ENCODE measurements around the gene CLEC2D.
"Not testable (repeated sequence)": the region's sequence is repeated elsewhere in the genome, so short reads cannot be mapped to it uniquely, and the experiment has no call there.

The CLEC2D gene

GRCh38 chr12:9702255-9702654 lies 32.7 kb downstream of the CLEC2D start:
- H3K36me3 Mint-ChIP-seq, result peaks cover 28% of the 10 kb centered on the region
- H3K27me3 Mint-ChIP-seq, result no peaks in the 10 kb centered on the region
- peaks cover 70% of the 10 kb centered on the region for H3K4me1 Mint-ChIP-seq
- H3K27ac Mint-ChIP-seq, result peak overlapping the region; percentile 81
- ATAC-seq, result peak; percentile 66
- H3K4me3 Mint-ChIP-seq, result peak overlapping the region; percentile 21
- peaks cover 9% of the 10 kb centered on the region for H3K9me3 Mint-ChIP-seq

GRCh38 chr12:9704561-9704960 lies 35.0 kb downstream of the CLEC2D start:
- Mint-ChIP-seq H3K36me3 (peaks cover 40% of the 10 kb centered on the region), H3K4me1 (peaks cover 73% of the 10 kb centered on the region)
- not testable (repeated sequence) for H3K4me3 Mint-ChIP-seq, ATAC-seq, H3K27ac Mint-ChIP-seq, H3K9me3 Mint-ChIP-seq, H3K27me3 Mint-ChIP-seq

- Mint-ChIP-seq H3K4me3 (peak overlapping the region; percentile 42), H3K4me1 (peaks cover 75% of the 10 kb centered on the region), H3K9me3 (peaks cover 6% of the 10 kb centered on the region), H3K27ac (peak overlapping the region; percentile 87), H3K36me3 (peaks cover 45% of the 10 kb centered on the region), H3K27me3 (no peaks in the 10 kb centered on the region)
- no peak for ATAC-seq
These were observed 36.7 kb downstream of the CLEC2D start for GRCh38 chr12:9706086-9706685.

- H3K4me1 Mint-ChIP-seq, result peaks cover 75% of the 10 kb centered on the region
- peak; percentile 86 for ATAC-seq
- no peaks in the 10 kb centered on the region for H3K27me3 Mint-ChIP-seq
- H3K9me3 Mint-ChIP-seq, result peaks cover 6% of the 10 kb centered on the region
- H3K36me3 Mint-ChIP-seq, result peaks cover 50% of the 10 kb centered on the region
- H3K4me3 Mint-ChIP-seq, result peak overlapping the region; percentile 65
- peak overlapping the region; percentile 96 for H3K27ac Mint-ChIP-seq
These were observed 37.8 kb downstream of the CLEC2D start for GRCh38 chr12:9707356-9707755.

- ATAC-seq, result peak; percentile 75
- Mint-ChIP-seq H3K4me1 (peaks cover 73% of the 10 kb centered on the region), H3K27ac (peak overlapping the region; percentile 96), H3K9me3 (peaks cover 6% of the 10 kb centered on the region), H3K4me3 (peak overlapping the region; percentile 65), H3K36me3 (peaks cover 45% of the 10 kb centered on the region), H3K27me3 (no peaks in the 10 kb centered on the region)
These were observed 38.6 kb downstream of the CLEC2D start for GRCh38 chr12:9707864-9708808.

- no peak overlapping the region for H3K4me3 Mint-ChIP-seq
- peaks cover 6% of the 10 kb centered on the region for H3K9me3 Mint-ChIP-seq
- H3K27ac Mint-ChIP-seq, result peak overlapping the region; percentile 96
- H3K4me1 Mint-ChIP-seq, result peaks cover 80% of the 10 kb centered on the region
- peaks cover 45% of the 10 kb centered on the region for H3K36me3 Mint-ChIP-seq
- no peak for ATAC-seq
- no peaks in the 10 kb centered on the region for H3K27me3 Mint-ChIP-seq
These were observed 39.3 kb downstream of the CLEC2D start for GRCh38 chr12:9708853-9709252.

- Mint-ChIP-seq H3K4me3 (no peak overlapping the region), H3K36me3 (peaks cover 44% of the 10 kb centered on the region), H3K4me1 (peaks cover 90% of the 10 kb centered on the region), H3K27me3 (no peaks in the 10 kb centered on the region), H3K9me3 (peaks cover 6% of the 10 kb centered on the region), H3K27ac (peak overlapping the region; percentile 81)
- ATAC-seq, result no peak
These were observed 41.3 kb downstream of the CLEC2D start for GRCh38 chr12:9710584-9711375.

GRCh38 chr12:9711664-9712063 lies 42.2 kb downstream of the CLEC2D start:
- peaks cover 90% of the 10 kb centered on the region for H3K4me1 Mint-ChIP-seq
- peaks cover 44% of the 10 kb centered on the region for H3K36me3 Mint-ChIP-seq
- H3K9me3 Mint-ChIP-seq, result peaks cover 9% of the 10 kb centered on the region
- no peak for ATAC-seq
- H3K27ac Mint-ChIP-seq, result peak overlapping the region; percentile 81
- no peaks in the 10 kb centered on the region for H3K27me3 Mint-ChIP-seq
- no peak overlapping the region for H3K4me3 Mint-ChIP-seq

GRCh38 chr12:9713032-9713558 lies 43.6 kb downstream of the CLEC2D start:
- peak overlapping the region; percentile 36 for H3K4me3 Mint-ChIP-seq
- peak overlapping the region; percentile 81 for H3K27ac Mint-ChIP-seq
- ATAC-seq, result peak; percentile 77
- H3K4me1 Mint-ChIP-seq, result peaks cover 91% of the 10 kb centered on the region
- H3K36me3 Mint-ChIP-seq, result peaks cover 42% of the 10 kb centered on the region
- H3K9me3 Mint-ChIP-seq, H3K27me3 Mint-ChIP-seq: not testable (repeated sequence)

GRCh38 chr12:9717070-9717925 lies 47.8 kb downstream of the CLEC2D start:
- peak overlapping the region; percentile 81 for H3K27ac Mint-ChIP-seq
- H3K4me1 Mint-ChIP-seq, result peaks cover 92% of the 10 kb centered on the region
- peaks cover 60% of the 10 kb centered on the region for H3K36me3 Mint-ChIP-seq
- peak overlapping the region; percentile 57 for H3K4me3 Mint-ChIP-seq
- H3K27me3 Mint-ChIP-seq, result no peaks in the 10 kb centered on the region
- ATAC-seq, result peak; percentile 44
- peaks cover 9% of the 10 kb centered on the region for H3K9me3 Mint-ChIP-seq

- H3K36me3 Mint-ChIP-seq, result peaks cover 73% of the 10 kb centered on the region
- peaks cover 9% of the 10 kb centered on the region for H3K9me3 Mint-ChIP-seq
- peak overlapping the region; percentile 42 for H3K4me3 Mint-ChIP-seq
- peaks cover 93% of the 10 kb centered on the region for H3K4me1 Mint-ChIP-seq
- no peak for ATAC-seq
- H3K27me3 Mint-ChIP-seq, result no peaks in the 10 kb centered on the region
- H3K27ac Mint-ChIP-seq, result peak overlapping the region; percentile 81
These were observed 49.5 kb downstream of the CLEC2D start for GRCh38 chr12:9718968-9719367.

GRCh38 chr12:9719790-9720189 lies 50.3 kb downstream of the CLEC2D start:
- Mint-ChIP-seq H3K36me3 (peaks cover 78% of the 10 kb centered on the region), H3K27me3 (no peaks in the 10 kb centered on the region), H3K4me3 (peak overlapping the region; percentile 41), H3K4me1 (peaks cover 92% of the 10 kb centered on the region), H3K27ac (peak overlapping the region; percentile 81), H3K9me3 (peaks cover 9% of the 10 kb centered on the region)
- ATAC-seq, result no peak

- peak; percentile 94 for ATAC-seq
- H3K4me3 Mint-ChIP-seq, result peak overlapping the region; percentile 76
These were observed 52.0 kb downstream of the CLEC2D start for GRCh38 chr12:9721394-9722092.

GRCh38 chr12:9724023-9724422 lies 54.5 kb downstream of the CLEC2D start:
- no peak for ATAC-seq
- H3K9me3 Mint-ChIP-seq, result no peaks in the 10 kb centered on the region
- peak overlapping the region; percentile 82 for H3K4me3 Mint-ChIP-seq
- H3K27me3 Mint-ChIP-seq, result no peaks in the 10 kb centered on the region
- peaks cover 69% of the 10 kb centered on the region for H3K36me3 Mint-ChIP-seq
- H3K27ac Mint-ChIP-seq, result peak overlapping the region; percentile 81
- H3K4me1 Mint-ChIP-seq, result peaks cover 63% of the 10 kb centered on the region

More at GRCh38 chr12:9721394-9722092, 52.0 kb downstream of the CLEC2D start:
- H3K4me1 Mint-ChIP-seq, result peaks cover 85% of the 10 kb centered on the region
- H3K27me3 Mint-ChIP-seq, result no peaks in the 10 kb centered on the region
- H3K9me3 Mint-ChIP-seq, result no peaks in the 10 kb centered on the region
- H3K36me3 Mint-ChIP-seq, result peaks cover 71% of the 10 kb centered on the region
- H3K27ac Mint-ChIP-seq, result peak overlapping the region; percentile 81

Data from stimulated activated memory B cell treated with anti-CD40 and anti-IgM and Interleukin-4, amounts not matched to agents 10 μg/mL and 1 μg/mL and 100 μg/mL, for 72 hours (primary cell).